ENCODE data around the gene FREM1.
A peak's percentile ranks its signal among the peaks of the same experiment; 100 is the strongest.

FREM1 gene

GRCh38 chr9:14813336-14814248 is 96.6 kb downstream of the FREM1 start:
- peak; percentile 10 for DNase-seq (ENCODE audit: low spot score)

GRCh38 chr9:14812806-14813205 is 97.4 kb downstream of the FREM1 start:
- no peak for DNase-seq (ENCODE audit: low spot score)

- DNase-seq (ENCODE audit: low spot score) = no peak
Measured at GRCh38 chr9:14811844-14812243, 98.4 kb downstream of the FREM1 start.

- no peak for DNase-seq (ENCODE audit: low spot score)
Measured at GRCh38 chr9:14806941-14807520, 103.2 kb downstream of the FREM1 start.

- DNase-seq (ENCODE audit: low spot score) = no peak
Measured at GRCh38 chr9:14799030-14799429, 111.2 kb downstream of the FREM1 start.

GRCh38 chr9:14797435-14797834 is 112.8 kb downstream of the FREM1 start:
- no peak for DNase-seq (ENCODE audit: low spot score)

GRCh38 chr9:14793389-14793788 is 116.8 kb downstream of the FREM1 start:
- DNase-seq (ENCODE audit: low spot score) = no peak

GRCh38 chr9:14790628-14791027 is 119.6 kb downstream of the FREM1 start:
- no peak for DNase-seq (ENCODE audit: low spot score)

- DNase-seq (ENCODE audit: low spot score) = no peak
Measured at GRCh38 chr9:14788846-14789245, 121.4 kb downstream of the FREM1 start.

- DNase-seq (ENCODE audit: low spot score) = no peak
Measured at GRCh38 chr9:14783358-14783757, 126.9 kb downstream of the FREM1 start.

- no peak for DNase-seq (ENCODE audit: low spot score)
Measured at GRCh38 chr9:14782286-14783051, 127.8 kb downstream of the FREM1 start.

- DNase-seq (ENCODE audit: low spot score) = no peak
Measured at GRCh38 chr9:14780693-14781092, 129.5 kb downstream of the FREM1 start.

GRCh38 chr9:14780251-14780650 is 130.0 kb downstream of the FREM1 start:
- no peak for DNase-seq (ENCODE audit: low spot score)

GRCh38 chr9:14779566-14780022 is 130.6 kb downstream of the FREM1 start:
- DNase-seq (ENCODE audit: low spot score) = no peak

GRCh38 chr9:14778565-14778964 is 131.7 kb downstream of the FREM1 start:
- DNase-seq (ENCODE audit: low spot score) = no peak

- DNase-seq (ENCODE audit: low spot score) = no peak
Measured at GRCh38 chr9:14775917-14776316, 134.3 kb downstream of the FREM1 start.

GRCh38 chr9:14770592-14770991 is 139.6 kb downstream of the FREM1 start:
- no peak for DNase-seq (ENCODE audit: low spot score)

GRCh38 chr9:14769230-14769571 is 141.0 kb downstream of the FREM1 start:
- DNase-seq (ENCODE audit: low spot score) = no peak

GRCh38 chr9:14768405-14769229 is 141.6 kb downstream of the FREM1 start:
- DNase-seq (ENCODE audit: low spot score) = peak; percentile 47

GRCh38 chr9:14766299-14766698 is 143.9 kb downstream of the FREM1 start:
- no peak for DNase-seq (ENCODE audit: low spot score)

GRCh38 chr9:14761584-14761983 is 148.6 kb downstream of the FREM1 start:
- DNase-seq (ENCODE audit: low spot score) = no peak

GRCh38 chr9:14760060-14760459 is 150.2 kb downstream of the FREM1 start:
- DNase-seq (ENCODE audit: low spot score) = no peak
